HCT116 (cell line): ENCODE results near the gene HOXB9. TPM values are rescaled to one million over a fixed set of nuclear protein-coding genes. Genes with fewer than 3 reads are reported as not detected.

Source experiments
- ATAC-seq: fragments of 200-7000 bp; cut with Tn5 transposase; 2 replicates; pipeline ENCODE4 v1.9.1; 2020; ENCODE audit warnings: mild to moderate bottlenecking, moderate library complexity
- BruUV-seq: library from RNA; stranded (reverse); fragments of 400-500 nt; replicated peaks from 2 replicates; lab custom pipeline; 2021; lab: Mats Ljungman, UMichigan
- CTCF ChIA-PET: fragments of 300-600 bp; sonication (Branson Sonifier 250); formaldehyde crosslinking; loops from one replicate; lab custom pipeline; 2021; ENCODE audit warnings: antibody characterized with exemption; lab: Charles Lee
- POLR2A ChIA-PET: fragments of 300-600, 350-600 bp; sonication (Branson Sonifier 250); formaldehyde crosslinking; loops from one replicate; lab custom pipeline; 2021; ENCODE audit warnings: antibody characterized with exemption; lab: Charles Lee
- RAD21 ChIA-PET, 2 experiments: fragments of 300-600 bp; sonication (Branson Sonifier 250); formaldehyde crosslinking; loops; one replicate each; lab custom pipeline; 2023; ENCODE audit warnings: low total read pairs in 2 of 2; ENCODE audit not compliant: uncharacterized antibody in 2 of 2, unreplicated experiment in 2 of 2, low non-redundant PET in 1 of 2; lab: Charles Lee
- DNase-seq: peaks from one replicate; pipeline ENCODE4 v3.0.0-alpha.2; 2010; ENCODE audit warnings: low read depth, low spot score
- H2AFZ ChIP-seq: fragments of 200-600 bp; shearing (Covaris generic), sonication (generic); 2 replicates; pipeline ENCODE4 v1.6.1; 2017; ENCODE audit warnings: low read depth, mixed run types, mixed read lengths, antibody characterized with exemption, low read length; ENCODE audit not compliant: poor library complexity, severe bottlenecking
- H3K27ac ChIP-seq: 2 replicates; pipeline ENCODE4 v1.5.1; 2012; ENCODE audit warnings: low read depth, low read length
- H3K27me3 ChIP-seq: fragments of 200-600 bp; sonication (generic); 2 replicates; pipeline ENCODE4 v1.6.1; 2016; ENCODE audit warnings: mixed run types, low read length, mixed read lengths; ENCODE audit not compliant: insufficient read depth
- H3K36me3 ChIP-seq, 2 experiments: fragments of 200-500 bp in 1 of 2; fragments of 200-600 bp in 1 of 2; sonication (Bioruptor generic) in 1 of 2; sonication (generic) in 1 of 2; 2 replicates each; pipeline versions ENCODE4 v1.5.1 to v1.6.1; 2014 to 2016; ENCODE audit warnings: low read length in 2 of 2, inconsistent platforms in 1 of 2, mixed read lengths in 1 of 2, mixed run types in 1 of 2; ENCODE audit not compliant: insufficient read depth in 2 of 2, control insufficient read depth in 1 of 2
- H3K4me1 ChIP-seq, 2 experiments: fragments of 200-600 bp in 1 of 2; sonication (generic) in 1 of 2; 2 replicates each; pipeline versions ENCODE4 v1.5.1 to v1.6.1; 2012 to 2017; ENCODE audit warnings: low read length in 2 of 2, inconsistent platforms in 1 of 2, mild to moderate bottlenecking in 1 of 2, mixed read lengths in 1 of 2, mixed run types in 1 of 2, moderate library complexity in 1 of 2; ENCODE audit not compliant: insufficient read depth in 2 of 2, control insufficient read depth in 1 of 2
- H3K4me2 ChIP-seq: fragments of 200-600 bp; sonication (generic); 2 replicates; pipeline ENCODE4 v1.6.1; 2017; ENCODE audit warnings: mixed run types, low read length, mixed read lengths
- H3K4me3 ChIP-seq, 2 experiments: fragments of 200-600 bp in 1 of 2; sonication (generic) in 1 of 2; replicated peaks in 1 of 2; 2 replicates each; pipeline ENCODE4 v1.5.1; 2011 to 2016; ENCODE audit warnings: low read length in 2 of 2, control low read depth in 1 of 2, low read depth in 1 of 2, mild to moderate bottlenecking in 1 of 2, mixed read lengths in 1 of 2, mixed run types in 1 of 2
- H3K79me2 ChIP-seq: fragments of 200-600 bp; sonication (generic); 2 replicates; pipeline ENCODE4 v1.6.1; 2017; ENCODE audit warnings: mild to moderate bottlenecking, mixed run types, low read length, moderate library complexity, mixed read lengths; ENCODE audit not compliant: insufficient read depth
- H3K9ac ChIP-seq: fragments of 200-600 bp; sonication (generic); 2 replicates; pipeline ENCODE4 v1.6.1; 2016; ENCODE audit warnings: low read length, mixed read lengths
- H3K9me2 ChIP-seq: fragments of 200-600 bp; sonication (generic), shearing (Covaris generic); 2 replicates; pipeline ENCODE4 v1.6.1; 2017; ENCODE audit warnings: mixed run types, mild to moderate bottlenecking, moderate library complexity; ENCODE audit not compliant: insufficient read depth
- H3K9me3 ChIP-seq, 2 experiments: fragments of 200-500 bp in 1 of 2; fragments of 200-600 bp in 1 of 2; sonication (Bioruptor generic) in 1 of 2; sonication (generic) in 1 of 2; 2 replicates each; pipeline ENCODE4 v1.6.1; 2014 to 2017; ENCODE audit warnings: low read length in 2 of 2, mixed read lengths in 2 of 2, inconsistent platforms in 1 of 2, low read depth in 1 of 2, mild to moderate bottlenecking in 1 of 2, mixed run types in 1 of 2, moderate library complexity in 1 of 2; ENCODE audit not compliant: control insufficient read depth in 1 of 2, insufficient read depth in 1 of 2
- H4K20me1 ChIP-seq: fragments of 200-600 bp; sonication (generic), shearing (Covaris generic); 2 replicates; pipeline ENCODE4 v1.6.1; 2017; ENCODE audit warnings: mixed run types, mild to moderate bottlenecking, moderate library complexity; ENCODE audit not compliant: insufficient read depth
- POLR2AphosphoS5 ChIP-seq: IDR thresholded peaks from 2 replicates; pipeline ENCODE4 v1.6.1; 2011; ENCODE audit warnings: mild to moderate bottlenecking, low read depth, low read length, moderate library complexity
- SIN3A ChIP-seq: IDR thresholded peaks from 2 replicates; pipeline ENCODE4 v1.6.1; 2012; ENCODE audit warnings: low read depth
- ZBTB33 ChIP-seq: IDR thresholded peaks from 2 replicates; pipeline ENCODE4 v1.6.1; 2011; ENCODE audit warnings: mild to moderate bottlenecking, low read length, moderate library complexity; ENCODE audit not compliant: insufficient replicate concordance; ENCODE audit errors: extremely low read depth
- ZNF274 ChIP-seq: fragments of 200-500 bp; sonication (Bioruptor generic); IDR thresholded peaks from 2 replicates; pipeline ENCODE4 v1.6.1; 2014; ENCODE audit warnings: mild to moderate bottlenecking, low read depth, low read length, inconsistent platforms
- intact Hi-C: fragments of 100-400 bp; cut with micrococcal nuclease; formaldehyde crosslinking; loops from 2 replicates; pipeline ENCODE4 v1.10.0; 2022
- total RNA-seq: library from RNA; stranded (reverse); gene quantifications from one replicate; pipeline ENCODE4 v1.2.1, GENCODE V29; 2021; ENCODE audit not compliant: unreplicated experiment
- TF ChIP-seq, protein P1 (sequence below): IDR thresholded peaks from 2 replicates; pipeline ENCODE4 v1.6.1; 2012

Gene HOXB9
- total RNA-seq, 1 experiment from 2014 or later, result 40.1 TPM

- no peaks in the 10 kb centered on the region for H3K4me1 ChIP-seq
- no peak for DNase-seq
- H3K79me2 ChIP-seq, result no peaks in the 10 kb centered on the region
- H4K20me1 ChIP-seq, result no peaks in the 10 kb centered on the region
- no peak overlapping the region for H3K9ac ChIP-seq
- H3K36me3 ChIP-seq, result no peaks in the 10 kb centered on the region
- no TSS peak for BruUV-seq
- H3K27ac ChIP-seq, result no peak overlapping the region
- no peaks in the 10 kb centered on the region for H3K27me3 ChIP-seq
- H3K4me3 ChIP-seq, result no peak overlapping the region
- intact Hi-C loops, result no loop called here
- no peak overlapping the region for H2AFZ ChIP-seq
- CTCF ChIA-PET, result interaction anchor here (1.0 to 2.1 kb wide), 3 partner anchors 8 to 23 kb away, joined by 3 to 7 read pairs (median 5); no protein-coding TSS in a partner anchor
- H3K9me3 ChIP-seq, result no peaks in the 10 kb centered on the region
- H3K9me2 ChIP-seq, result no peaks in the 10 kb centered on the region
- no peak for ATAC-seq
- POLR2A ChIA-PET, result no interaction called here
- H3K4me2 ChIP-seq, result no peak overlapping the region
- RAD21 ChIA-PET, result no interaction called here
- TF ChIP-seq POLR2AphosphoS5 (no peak), ZBTB33 (no peak), SIN3A (no peak), ZNF274 (no peak)
- TF ChIP-seq, protein P1, sequence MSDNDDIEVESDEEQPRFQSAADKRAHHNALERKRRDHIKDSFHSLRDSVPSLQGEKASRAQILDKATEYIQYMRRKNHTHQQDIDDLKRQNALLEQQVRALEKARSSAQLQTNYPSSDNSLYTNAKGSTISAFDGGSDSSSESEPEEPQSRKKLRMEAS, result no peak
Measured at GRCh38 chr17:48655913-48656312, 29.8 kb upstream of the HOXB9 start.

DNA sequence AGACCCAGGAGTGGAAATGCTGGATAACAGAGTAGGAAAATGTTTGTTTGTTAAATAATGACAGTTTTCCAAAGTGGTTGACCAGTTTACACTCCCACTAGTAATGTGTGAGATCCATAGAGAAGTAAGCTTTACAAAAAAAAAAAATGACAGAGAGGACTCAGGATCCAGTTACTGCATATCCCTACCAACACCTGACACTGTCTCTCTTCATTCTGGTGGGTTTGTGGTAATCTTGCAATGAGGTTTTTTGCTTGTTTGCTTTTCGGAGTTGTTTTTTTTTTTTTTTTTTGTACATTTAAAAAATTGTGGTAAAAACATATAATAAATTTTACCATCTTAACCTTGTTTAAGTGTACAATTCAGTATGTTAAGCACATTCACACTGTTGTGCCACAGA, 23.6 kb upstream of the HOXB9 start:
- Histone ChIP-seq H3K9ac (no peak overlapping the region), H2AFZ (no peak overlapping the region), H3K36me3 (no peaks in the 10 kb centered on the region), H3K4me3 (no peak overlapping the region), H3K27me3 (no peaks in the 10 kb centered on the region), H3K4me1 (peaks cover 9 to 16% of the 10 kb centered on the region in 2 experiments; a peak in 3 of 4 replicates), H3K9me2 (no peaks in the 10 kb centered on the region), H3K4me2 (no peak overlapping the region), H3K9me3 (no peaks in the 10 kb centered on the region), H3K79me2 (peaks cover 23% of the 10 kb centered on the region), H4K20me1 (no peaks in the 10 kb centered on the region), H3K27ac (no peak overlapping the region)
- ATAC-seq, result no peak
- TF ChIP-seq, protein P1, result no peak
- DNase-seq, result no peak
- ChIA-PET RAD21 (no interaction called here), POLR2A (no interaction called here), CTCF (interaction anchor here (0.8 kb wide), 1 partner anchor 13 kb away, joined by 3 read pairs; no protein-coding TSS in a partner anchor)
- intact Hi-C loops, result no loop called here
- BruUV-seq, result no TSS peak
